Vagina (tissue), 2 donors: ENCODE measurements around the gene ADPGK. TPM values are rescaled to one million over a fixed set of nuclear protein-coding genes. Genes with fewer than 3 reads are reported as not detected.

Experiments
- DNase-seq, 2 donors: peaks; one replicate each; pipeline ENCODE4 v3.0.0-alpha.2; 2017; ENCODE audit errors: extremely low spot score in 2 of 2
- H3K27ac ChIP-seq: fragments of 200-600 bp; sonication (generic); one replicate; pipeline ENCODE4 v1.5.1; 2019
- H3K27me3 ChIP-seq: fragments of 200-600 bp; sonication (generic); one replicate; pipeline ENCODE4 v1.5.1; 2019
- H3K36me3 ChIP-seq, 2 donors: fragments of 200-600 bp; sonication (generic); one replicate each; pipeline ENCODE4 v1.5.1; 2017 to 2019
- H3K4me1 ChIP-seq: fragments of 200-600 bp; sonication (generic); one replicate; pipeline ENCODE4 v1.5.1; 2019
- H3K4me3 ChIP-seq, 2 donors: fragments of 200-600 bp; sonication (generic); 1 replicate in 1 of 2; 2 replicates in 1 of 2; pipeline ENCODE4 v1.5.1; 2016 to 2019
- H3K9me3 ChIP-seq: fragments of 200-600 bp; sonication (generic); one replicate; pipeline ENCODE4 v1.5.1; 2019
- CTCF ChIP-seq, 3 experiments: fragments of 450-650 bp in 2 of 3; fragments of 200-600 bp in 1 of 3; sonication (generic) in 1 of 3; IDR thresholded peaks; one replicate each; pipeline ENCODE4 v1.5.1; 2017 to 2019; ENCODE audit warnings: antibody characterized with exemption in 3 of 3, mild to moderate bottlenecking in 2 of 3, moderate library complexity in 2 of 3
- POLR2A ChIP-seq, 2 donors: fragments of 450-650 bp; IDR thresholded peaks; one replicate each; pipeline ENCODE4 v1.6.1; 2017; ENCODE audit warnings: antibody characterized with exemption in 2 of 2, mild to moderate bottlenecking in 2 of 2, moderate library complexity in 2 of 2
- POLR2AphosphoS5 ChIP-seq, 2 donors: sonication (generic); formaldehyde crosslinking; IDR thresholded peaks; one replicate each; pipeline ENCODE4 v1.9.0; 2017; ENCODE audit warnings: antibody characterized with exemption in 2 of 2, mild to moderate bottlenecking in 2 of 2, low read depth in 1 of 2; ENCODE audit not compliant: insufficient read depth in 1 of 2
- intact Hi-C: fragments of 100-400 bp; cut with DNase I; formaldehyde crosslinking; loops from one replicate; pipeline ENCODE4 v1.15.1; 2023
- total RNA-seq: library from RNA; depleted of rRNA; stranded (reverse); fragments of >200 nt; gene quantifications from one replicate; pipeline ENCODE4 v1.2.3, GENCODE V29; 2016

The ADPGK gene
- 53.8 TPM for total RNA-seq

GRCh38 chr15:72783640-72784455, at the start of gene ADPGK:
TSS of gene ADPGK (minus strand) at chr15:72783758. CDS start at chr15:72783691, 67 bp downstream.
- peak within 1 kb of the TSS; percentile 89 for H3K27ac ChIP-seq
- H3K36me3 ChIP-seq, result peaks cover 0 to 6% of the 10 kb centered on the region in 2 donors
- H3K4me1 ChIP-seq, result peaks cover 42% of the 10 kb centered on the region
- intact Hi-C loops, result no loop called here
- H3K4me3 ChIP-seq, result peak within 1 kb of the TSS; percentile 76 to 82
- H3K9me3 ChIP-seq, result no peaks in the 10 kb centered on the region
- DNase-seq, result peak in 1 of 2 donors; percentile 94
- TF ChIP-seq POLR2AphosphoS5 (IDR thresholded peaks at IDR 0.05; ENCODE audit: insufficient read depth in 1 of 2, low read depth in 1 of 2), result peak; percentile 79 to 98
- peak in 1 of 2 donors; percentile 58 for TF ChIP-seq POLR2A (IDR thresholded peaks at IDR 0.05)
- peak; percentile 2 to 55 (median 47) for TF ChIP-seq CTCF (IDR thresholded peaks at IDR 0.05)
- H3K27me3 ChIP-seq, result no peaks in the 10 kb centered on the region

- intact Hi-C loops, result no loop called here
- Histone ChIP-seq H3K27ac (no peak overlapping the region), H3K4me3 (no peak overlapping the region), H3K4me1 (no peaks in the 10 kb centered on the region), H3K9me3 (no peaks in the 10 kb centered on the region), H3K27me3 (no peaks in the 10 kb centered on the region), H3K36me3 (no peaks in the 10 kb centered on the region)
- DNase-seq, result no peak
- TF ChIP-seq CTCF (IDR thresholded peaks at IDR 0.05) (no peak), POLR2A (IDR thresholded peaks at IDR 0.05) (no peak), POLR2AphosphoS5 (IDR thresholded peaks at IDR 0.05; ENCODE audit: insufficient read depth in 1 of 2, low read depth in 1 of 2) (no peak)
Measured at GRCh38 chr15:72827226-72827625, 43.7 kb upstream of the ADPGK start.

- H3K4me3 ChIP-seq, result no peak overlapping the region
- no peaks in the 10 kb centered on the region for H3K27me3 ChIP-seq
- no peaks in the 10 kb centered on the region for H3K36me3 ChIP-seq
- H3K27ac ChIP-seq, result no peak overlapping the region
- DNase-seq, result no peak
- H3K9me3 ChIP-seq, result no peaks in the 10 kb centered on the region
- no peaks in the 10 kb centered on the region for H3K4me1 ChIP-seq
- intact Hi-C loops, result no loop called here
- TF ChIP-seq POLR2AphosphoS5 (IDR thresholded peaks at IDR 0.05; ENCODE audit: insufficient read depth in 1 of 2, low read depth in 1 of 2), result no peak
- no peak for TF ChIP-seq POLR2A (IDR thresholded peaks at IDR 0.05)
- TF ChIP-seq CTCF (IDR thresholded peaks at IDR 0.05), result no peak
Measured at GRCh38 chr15:72826611-72827010, 43.1 kb upstream of the ADPGK start.

- Histone ChIP-seq H3K9me3 (no peaks in the 10 kb centered on the region), H3K36me3 (no peaks in the 10 kb centered on the region), H3K4me1 (no peaks in the 10 kb centered on the region), H3K27ac (no peak overlapping the region), H3K27me3 (no peaks in the 10 kb centered on the region), H3K4me3 (no peak overlapping the region)
- intact Hi-C loops, result no loop called here
- DNase-seq, result no peak
- no peak for TF ChIP-seq POLR2AphosphoS5 (IDR thresholded peaks at IDR 0.05; ENCODE audit: insufficient read depth in 1 of 2, low read depth in 1 of 2)
- TF ChIP-seq POLR2A (IDR thresholded peaks at IDR 0.05), result no peak
- TF ChIP-seq CTCF (IDR thresholded peaks at IDR 0.05), result no peak
Measured at GRCh38 chr15:72825829-72826228, 42.3 kb upstream of the ADPGK start.

GRCh38 chr15:72824781-72825180, 41.2 kb upstream of the ADPGK start:
- Histone ChIP-seq H3K27me3 (no peaks in the 10 kb centered on the region), H3K4me1 (no peaks in the 10 kb centered on the region), H3K27ac (no peak overlapping the region), H3K4me3 (no peak overlapping the region), H3K36me3 (no peaks in the 10 kb centered on the region), H3K9me3 (no peaks in the 10 kb centered on the region)
- peak; percentile 67 to 79 for DNase-seq
- intact Hi-C loops, result no loop called here
- TF ChIP-seq POLR2AphosphoS5 (IDR thresholded peaks at IDR 0.05; ENCODE audit: insufficient read depth in 1 of 2, low read depth in 1 of 2) (no peak), CTCF (IDR thresholded peaks at IDR 0.05) (no peak), POLR2A (IDR thresholded peaks at IDR 0.05) (no peak)
